ENCODE measurements around the gene FRAT1. TPM values are rescaled to one million over a fixed set of nuclear protein-coding genes. Genes with fewer than 3 reads are reported as not detected.

FRAT1 gene
- total and polyA plus RNA-seq, 10 donors, result 6.0 to 27.2 (median 15.0) TPM

DNA sequence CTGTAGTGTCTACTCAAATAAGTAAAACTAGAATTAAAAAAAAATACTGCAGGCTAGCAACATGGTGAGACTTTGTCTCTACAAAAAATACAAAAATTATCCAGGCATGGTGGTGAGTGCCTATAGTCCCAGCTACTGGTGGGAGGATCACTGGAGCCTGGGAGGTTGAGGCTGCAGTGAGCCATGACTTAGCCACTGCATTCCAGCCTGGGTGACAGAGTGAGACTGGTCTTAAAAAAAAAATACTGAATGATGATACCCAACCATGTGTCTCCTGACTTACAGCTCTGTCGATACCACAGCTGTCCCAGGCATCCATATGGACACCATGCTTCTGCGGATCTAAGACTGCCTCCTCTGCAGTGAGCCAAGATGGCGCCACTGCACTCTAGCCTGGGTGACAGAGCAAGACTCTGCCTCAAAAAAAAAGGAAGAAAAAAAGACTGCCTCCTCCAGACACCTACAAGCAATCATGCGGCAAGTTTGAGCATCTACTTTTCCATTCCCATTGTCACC is 7.9 kb upstream of the FRAT1 start:
- Histone ChIP-seq H3K4me1 (peaks cover 0 to 16% (median 0%) of the 10 kb centered on the region in 6 donors), H3K9me3 (no peaks in the 10 kb centered on the region), H3K4me3 (no peak overlapping the region), H3K36me3 (no peaks in the 10 kb centered on the region), H3K27me3 (replicated peaks in 1 of 7) (no peaks in the 10 kb centered on the region), H3K27ac (no peak overlapping the region)
- 95 to 98% (median 97%) methylated on average over 4 of the region's 4 CpGs for WGBS, 5 donors
- no peak for DNase-seq
- TF ChIP-seq POLR2A (IDR thresholded peaks at IDR 0.05) (no peak), POLR2AphosphoS5 (IDR thresholded peaks at IDR 0.05) (no peak)
- TF ChIP-seq, protein P1, sequence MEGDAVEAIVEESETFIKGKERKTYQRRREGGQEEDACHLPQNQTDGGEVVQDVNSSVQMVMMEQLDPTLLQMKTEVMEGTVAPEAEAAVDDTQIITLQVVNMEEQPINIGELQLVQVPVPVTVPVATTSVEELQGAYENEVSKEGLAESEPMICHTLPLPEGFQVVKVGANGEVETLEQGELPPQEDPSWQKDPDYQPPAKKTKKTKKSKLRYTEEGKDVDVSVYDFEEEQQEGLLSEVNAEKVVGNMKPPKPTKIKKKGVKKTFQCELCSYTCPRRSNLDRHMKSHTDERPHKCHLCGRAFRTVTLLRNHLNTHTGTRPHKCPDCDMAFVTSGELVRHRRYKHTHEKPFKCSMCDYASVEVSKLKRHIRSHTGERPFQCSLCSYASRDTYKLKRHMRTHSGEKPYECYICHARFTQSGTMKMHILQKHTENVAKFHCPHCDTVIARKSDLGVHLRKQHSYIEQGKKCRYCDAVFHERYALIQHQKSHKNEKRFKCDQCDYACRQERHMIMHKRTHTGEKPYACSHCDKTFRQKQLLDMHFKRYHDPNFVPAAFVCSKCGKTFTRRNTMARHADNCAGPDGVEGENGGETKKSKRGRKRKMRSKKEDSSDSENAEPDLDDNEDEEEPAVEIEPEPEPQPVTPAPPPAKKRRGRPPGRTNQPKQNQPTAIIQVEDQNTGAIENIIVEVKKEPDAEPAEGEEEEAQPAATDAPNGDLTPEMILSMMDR (IDR thresholded peaks at IDR 0.05 in 8 of 11, conservative IDR thresholded peaks at IDR 0.05 in 3 of 11), result no peak
- intact Hi-C loops (cut with DNase I; ENCODE audit: low total_unique reads), result no loop called here

DNA sequence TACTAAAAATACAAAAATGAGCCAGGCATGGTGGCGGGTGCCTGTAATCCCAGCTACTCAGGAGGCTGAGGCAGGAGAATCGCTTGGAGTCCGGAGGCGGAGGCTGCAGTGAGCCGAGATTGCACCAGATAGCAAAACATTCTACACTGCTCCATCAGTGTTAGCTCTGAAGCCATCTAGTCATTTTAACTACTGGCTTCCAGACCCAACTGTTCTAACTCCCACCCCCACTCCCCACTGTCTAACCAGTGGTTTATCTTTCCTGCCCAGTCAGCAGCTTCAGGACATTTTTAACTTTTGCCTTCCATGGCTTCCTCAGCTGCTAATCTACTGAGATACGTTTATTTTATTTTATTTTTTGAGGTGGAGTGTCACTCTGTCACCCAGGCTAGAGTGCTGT is 6.2 kb upstream of the FRAT1 start:
- no peaks in the 10 kb centered on the region for H3K9me3 ChIP-seq
- H3K4me1 ChIP-seq, result peaks cover 0 to 32% (median 4%) of the 10 kb centered on the region in 6 donors
- no peak for DNase-seq
- no peaks in the 10 kb centered on the region for H3K36me3 ChIP-seq
- H3K27ac ChIP-seq, result no peak overlapping the region
- H3K27me3 ChIP-seq (replicated peaks in 1 of 7), result no peaks in the 10 kb centered on the region
- 77 to 86% (median 81%) methylated on average over 6 of the region's 6 CpGs for WGBS, 5 donors
- no peak overlapping the region for H3K4me3 ChIP-seq
- TF ChIP-seq POLR2AphosphoS5 (IDR thresholded peaks at IDR 0.05) (no peak), POLR2A (IDR thresholded peaks at IDR 0.05) (no peak)
- TF ChIP-seq, protein P1 (IDR thresholded peaks at IDR 0.05 in 8 of 11, conservative IDR thresholded peaks at IDR 0.05 in 3 of 11), result no peak
- intact Hi-C loops (cut with DNase I; ENCODE audit: low total_unique reads), result no loop called here

DNA sequence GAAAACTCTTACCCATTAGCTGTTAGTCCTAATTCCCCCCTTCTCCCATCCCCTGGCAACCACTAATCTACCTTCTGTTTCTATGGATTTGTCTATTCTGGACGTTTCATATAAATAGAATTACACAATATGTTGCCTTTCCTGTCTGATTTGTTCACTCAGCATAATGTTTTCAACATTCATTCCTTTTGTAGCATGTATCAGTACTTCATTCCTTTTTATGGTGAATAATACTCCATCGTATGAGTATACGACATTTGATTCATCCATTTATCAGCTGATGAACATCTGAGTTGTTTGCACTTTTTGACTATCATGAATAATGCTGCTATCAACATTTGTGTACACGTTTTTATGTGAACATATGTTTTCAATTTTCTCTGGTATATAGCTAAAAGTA is 4.4 kb upstream of the FRAT1 start:
- H3K4me1 ChIP-seq, result peaks cover 0 to 40% (median 10%) of the 10 kb centered on the region in 6 donors
- TF ChIP-seq POLR2AphosphoS5 (IDR thresholded peaks at IDR 0.05) (no peak), POLR2A (IDR thresholded peaks at IDR 0.05) (no peak)
- TF ChIP-seq, protein P1 (IDR thresholded peaks at IDR 0.05 in 8 of 11, conservative IDR thresholded peaks at IDR 0.05 in 3 of 11), result no peak
- intact Hi-C loops (cut with DNase I; ENCODE audit: low total_unique reads), result no loop called here
- H3K4me3 ChIP-seq, result no peak overlapping the region
- H3K36me3 ChIP-seq, result no peaks in the 10 kb centered on the region
- no peaks in the 10 kb centered on the region for H3K9me3 ChIP-seq
- 43 to 75% (median 60%) methylated on average over 4 of the region's 4 CpGs for WGBS, 5 donors
- H3K27ac ChIP-seq, result peak overlapping the region in 2 of 8 donors; percentile 13 to 51
- DNase-seq, result no peak
- H3K27me3 ChIP-seq (replicated peaks in 1 of 7), result no peaks in the 10 kb centered on the region

DNA sequence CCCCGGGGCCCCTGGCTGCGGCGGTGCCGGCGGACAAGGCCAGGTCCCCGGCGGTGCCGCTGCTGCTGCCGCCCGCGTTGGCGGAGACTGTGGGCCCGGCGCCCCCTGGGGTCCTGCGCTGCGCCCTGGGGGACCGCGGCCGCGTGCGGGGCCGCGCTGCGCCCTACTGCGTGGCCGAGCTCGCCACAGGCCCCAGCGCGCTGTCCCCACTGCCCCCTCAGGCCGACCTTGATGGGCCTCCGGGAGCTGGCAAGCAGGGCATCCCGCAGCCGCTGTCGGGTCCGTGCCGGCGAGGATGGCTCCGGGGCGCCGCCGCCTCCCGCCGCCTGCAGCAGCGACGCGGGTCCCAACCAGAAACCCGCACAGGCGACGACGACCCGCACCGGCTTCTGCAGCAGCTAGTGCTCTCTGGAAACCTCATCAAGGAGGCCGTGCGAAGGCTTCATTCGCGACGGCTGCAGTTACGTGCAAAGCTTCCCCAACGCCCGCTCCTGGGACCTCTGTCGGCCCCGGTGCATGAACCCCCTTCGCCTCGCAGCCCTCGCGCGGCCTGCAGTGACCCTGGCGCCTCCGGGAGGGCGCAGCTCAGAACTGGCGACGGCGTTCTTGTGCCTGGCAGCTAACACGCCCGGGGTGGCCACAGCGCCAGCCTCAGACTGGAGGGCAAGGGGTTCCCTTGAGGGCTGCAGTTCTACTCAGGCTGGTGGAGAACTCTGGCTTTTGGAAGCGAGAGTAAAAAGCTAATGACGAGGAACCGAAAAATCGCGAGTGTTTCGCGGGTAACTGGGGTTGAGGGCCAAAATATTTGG is 804 bp downstream of the FRAT1 start:
- no peaks in the 10 kb centered on the region for H3K36me3 ChIP-seq
- peak overlapping the region; percentile 98 to 99 (median 99) for H3K27ac ChIP-seq
- H3K4me3 ChIP-seq, result peak overlapping the region; percentile 53 to 96 (median 87)
- H3K9me3 ChIP-seq, result no peaks in the 10 kb centered on the region
- 0 to 1% (median 1%) methylated on average over 15 to 83 of the region's 83 CpGs for WGBS, 5 donors
- H3K27me3 ChIP-seq (replicated peaks in 1 of 7), result no peaks in the 10 kb centered on the region
- TF ChIP-seq POLR2A (IDR thresholded peaks at IDR 0.05), result no peak
- peak; percentile 73 to 87 (median 86) for TF ChIP-seq POLR2AphosphoS5 (IDR thresholded peaks at IDR 0.05)
- TF ChIP-seq, protein P1 (IDR thresholded peaks at IDR 0.05 in 8 of 11, conservative IDR thresholded peaks at IDR 0.05 in 3 of 11), result peak in 6 of 11 experiments; percentile 11 to 42 (median 26)
- intact Hi-C loops (cut with DNase I; ENCODE audit: low total_unique reads), result no loop called here
- DNase-seq, result peak; percentile 94
- H3K4me1 ChIP-seq, result peaks cover 17 to 75% (median 39%) of the 10 kb centered on the region in 6 donors

All from spleen (tissue), 11 donors.